ENCODE measurements around the gene COL18A1. TPM values are rescaled to one million over a fixed set of nuclear protein-coding genes. Genes with fewer than 3 reads are reported as not detected.

The COL18A1 gene
- total and polyA plus RNA-seq, 2 of the 8 experiments (the other 6 are each of a cell fraction or from before 2014, with no cell fraction given): 145 to 201 TPM

DNA sequence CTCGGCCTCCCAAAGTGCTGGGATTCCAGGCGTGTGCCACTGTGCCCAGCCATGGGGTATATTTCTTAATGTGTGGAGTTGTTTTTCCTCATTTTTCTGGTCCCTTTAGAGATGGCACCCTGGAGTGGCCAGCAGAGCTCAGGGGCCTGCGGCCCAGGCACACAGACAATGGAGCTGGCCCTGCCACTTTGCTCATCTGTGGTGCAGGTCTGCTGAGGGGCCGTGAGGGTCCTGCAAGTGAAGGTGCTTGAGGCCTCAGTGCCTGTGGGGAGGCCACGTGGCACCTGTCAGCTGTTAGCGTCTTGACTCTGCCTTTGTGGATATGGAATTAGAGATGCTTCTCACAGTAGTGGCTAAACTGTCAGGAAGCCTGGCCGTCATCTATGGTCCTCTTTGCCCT lies 7.5 kb downstream of the COL18A1 start:
- peaks cover 56 to 72% of the 10 kb centered on the region in 2 experiments for H4K20me1 ChIP-seq (replicated peaks in 1 of 2; ENCODE audit: control insufficient read depth in 1 of 2, insufficient read depth in 2 of 2, low read length in 2 of 2)
- H3K4me1 ChIP-seq (replicated peaks in 1 of 4; ENCODE audit: control insufficient read depth in 3 of 4, insufficient read depth in 4 of 4, low read length in 3 of 4): peaks cover 12 to 66% (median 53%) of the 10 kb centered on the region in 4 experiments
- no peak for TF ChIP-seq POLR2A (IDR thresholded peaks at IDR 0.05; ENCODE audit: control extremely low read depth in 1 of 2, low read depth in 2 of 2, low read length in 2 of 2)
- TF ChIP-seq HDAC2 (IDR thresholded peaks at IDR 0.05; ENCODE audit: borderline replicate concordance in 1 of 2, low read depth in 2 of 2, low read length in 2 of 2): no peak
- no peak for TF ChIP-seq SUZ12 (IDR thresholded peaks at IDR 0.05; ENCODE audit: low read length)
- TF ChIP-seq, protein P1, sequence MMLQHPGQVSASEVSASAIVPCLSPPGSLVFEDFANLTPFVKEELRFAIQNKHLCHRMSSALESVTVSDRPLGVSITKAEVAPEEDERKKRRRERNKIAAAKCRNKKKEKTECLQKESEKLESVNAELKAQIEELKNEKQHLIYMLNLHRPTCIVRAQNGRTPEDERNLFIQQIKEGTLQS (IDR thresholded peaks at IDR 0.05; ENCODE audit: insufficient read depth, low read depth, low read length): no peak
- no peak for TF ChIP-seq TCF12 (IDR thresholded peaks at IDR 0.05; ENCODE audit: low read depth, low read length)
- no peak for TF ChIP-seq KDM4A (IDR thresholded peaks at IDR 0.05; ENCODE audit: low read depth, low read length, severe bottlenecking)
- no peak for TF ChIP-seq KDM1A (IDR thresholded peaks at IDR 0.05; ENCODE audit: borderline replicate concordance, low read length)
- no peak for TF ChIP-seq RXRA (IDR thresholded peaks at IDR 0.05; ENCODE audit: insufficient read depth, low read depth, low read length)
- TF ChIP-seq EGR1 (IDR thresholded peaks at IDR 0.05; ENCODE audit: borderline replicate concordance, low read depth, low read length): no peak
- no peak for TF ChIP-seq POLR2AphosphoS5 (IDR thresholded peaks at IDR 0.05; ENCODE audit: low read depth, low read length)
- no peak for TF ChIP-seq PHF8 (conservative IDR thresholded peaks at IDR 0.05; ENCODE audit: low read depth, low read length)
- TF ChIP-seq SIRT6 (IDR thresholded peaks at IDR 0.05; ENCODE audit: low read length): no peak
- no peak for TF ChIP-seq BCL11A (IDR thresholded peaks at IDR 0.05; ENCODE audit: low read depth in 2 of 2, low read length in 2 of 2)
- no peak for TF ChIP-seq BACH1 (IDR thresholded peaks at IDR 0.05; ENCODE audit: low read length)

More for the DNA sequence above, 7.5 kb downstream of the COL18A1 start:
- H2BK5ac ChIP-seq (ENCODE audit: low read depth, low read length): peak overlapping the region; percentile 39; the same call in 1 of the 2 replicates
- ChIA-PET POLR2A (ENCODE audit: partially characterized antibody) (interaction anchor here (0.9 to 2.0 kb wide), 4 partner anchors 15 to 123 kb away, joined by 3 to 7 read pairs (median 3); no protein-coding TSS in a partner anchor), CTCF (ENCODE audit: partially characterized antibody) (interaction anchor here (0.5 to 2.6 kb wide), 5 partner anchors 16 to 60 kb away, joined by 3 to 7 read pairs (median 3); no protein-coding TSS in a partner anchor)
- H3K9ac ChIP-seq (replicated peaks in 1 of 4; ENCODE audit: extremely low read depth in 1 of 4, low read depth in 3 of 4, low read length in 3 of 4): no peak overlapping the region
- H2BK120ac ChIP-seq (replicated peaks; ENCODE audit: low read depth, low read length): no peak overlapping the region
- no peaks in the 10 kb centered on the region for H3K23me2 ChIP-seq (ENCODE audit: low read depth, low read length)
- no peak overlapping the region for H2BK15ac ChIP-seq (ENCODE audit: low read length)
- H2AFZ ChIP-seq (ENCODE audit: low read length): no peak overlapping the region
- H2BK12ac ChIP-seq (ENCODE audit: low read depth, low read length): no peak overlapping the region
- H3K79me1 ChIP-seq (ENCODE audit: low read depth, low read length): peaks cover 28% of the 10 kb centered on the region
- no peak overlapping the region for H3K27ac ChIP-seq (ENCODE audit: low read depth, low read length)
- H3K36me3 ChIP-seq (ENCODE audit: control insufficient read depth in 2 of 4, insufficient read depth in 4 of 4, low read length in 3 of 4): no peaks in the 10 kb centered on the region; a peak in 1 of 8 replicates
- H3K56ac ChIP-seq (replicated peaks; ENCODE audit: insufficient read length, low read depth, low read length): no peak overlapping the region
- H3K18ac ChIP-seq (ENCODE audit: extremely low read depth, low read length): no peak overlapping the region
- H3K27me3 ChIP-seq (replicated peaks in 1 of 4; ENCODE audit: control insufficient read depth in 3 of 4, extremely low read depth in 1 of 4, insufficient read depth in 3 of 4, low read length in 3 of 4): no peaks in the 10 kb centered on the region
- WGBS, 2 experiments (ENCODE audit: extremely low coverage in 1 of 2, insufficient coverage in 1 of 2, insufficient read length in 1 of 2, insufficient replicate concordance in 2 of 2, low coverage in 1 of 2, low lambda C conversion rate in 2 of 2, missing lambda C conversion rate in 1 of 2): 84% methylated on average over 7 of the region's 7 CpGs; no CpG with 5 or more reads in 1 of the 2 experiments
- no peak overlapping the region for H2BK20ac ChIP-seq (ENCODE audit: low read length)
- H2AK5ac ChIP-seq (ENCODE audit: low read depth, low read length): no peak overlapping the region
- DNase-seq (ENCODE audit: low read depth in 1 of 2, low spot score in 2 of 2): no peak
- no peak overlapping the region for H3K14ac ChIP-seq (ENCODE audit: insufficient read length)
- peaks cover 53 to 100% of the 10 kb centered on the region in 2 experiments for H3K79me2 ChIP-seq (ENCODE audit: control insufficient read depth in 1 of 2, insufficient read depth in 2 of 2, low read length in 2 of 2)
- FAIRE-seq: no peak
- no peak overlapping the region for H3K4me2 ChIP-seq (ENCODE audit: insufficient read depth in 1 of 2, low read depth in 2 of 2, low read length in 2 of 2)
- no peak overlapping the region for H4K91ac ChIP-seq (replicated peaks; ENCODE audit: insufficient read length, low read length)
- H4K5ac ChIP-seq (ENCODE audit: insufficient read length, low read depth, low read length): no peak overlapping the region
- H3K23ac ChIP-seq (ENCODE audit: insufficient read length): no peak overlapping the region
- H3K4ac ChIP-seq (replicated peaks; ENCODE audit: insufficient read length, low read depth, low read length): no peak overlapping the region
- no peak overlapping the region for H3K4me3 ChIP-seq (ENCODE audit: extremely low read depth in 1 of 4, insufficient read depth in 2 of 4, low read depth in 3 of 4, low read length in 4 of 4)
- no peaks in the 10 kb centered on the region for H3K9me3 ChIP-seq (ENCODE audit: insufficient read depth in 2 of 2, low read depth in 1 of 2, low read length in 1 of 2)
- no peak overlapping the region for H4K8ac ChIP-seq (ENCODE audit: extremely low read depth, insufficient read depth, low read length)

Data from H1 (cell line).